WI38 (cell line): ENCODE measurements around the gene NT5E.

Experiments
- H3K4me3 ChIP-seq: 2 replicates; pipeline ENCODE4 v1.5.1; 2011; ENCODE audit warnings: low read depth, mild to moderate bottlenecking, control low read depth, low read length
- CTCF ChIP-seq: IDR thresholded peaks from 2 replicates; pipeline ENCODE4 v1.5.1; 2012; ENCODE audit warnings: low read depth, mild to moderate bottlenecking, control low read depth, low read length

NT5E gene

DNA sequence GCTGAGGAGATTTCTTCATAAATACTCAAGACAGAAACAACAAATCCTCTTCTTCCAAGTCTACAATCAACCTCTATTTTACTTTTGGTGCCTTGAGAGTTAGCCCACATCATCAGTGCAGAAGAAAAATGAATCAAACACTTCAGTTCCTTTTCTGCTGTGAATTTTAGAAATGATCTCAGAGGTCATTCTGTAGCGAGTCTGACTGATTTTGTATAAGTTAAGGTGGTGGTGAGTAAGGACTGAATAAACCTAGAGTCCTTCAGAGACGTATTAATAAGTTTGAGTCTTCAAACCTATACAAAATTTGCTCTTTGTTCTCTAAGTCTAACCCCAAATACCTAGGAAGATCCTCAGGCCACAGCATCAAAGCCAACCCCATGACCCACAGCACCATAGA, 33.1 kb upstream of the NT5E start:
- no peak for TF ChIP-seq CTCF
- no peak overlapping the region for H3K4me3 ChIP-seq

DNA sequence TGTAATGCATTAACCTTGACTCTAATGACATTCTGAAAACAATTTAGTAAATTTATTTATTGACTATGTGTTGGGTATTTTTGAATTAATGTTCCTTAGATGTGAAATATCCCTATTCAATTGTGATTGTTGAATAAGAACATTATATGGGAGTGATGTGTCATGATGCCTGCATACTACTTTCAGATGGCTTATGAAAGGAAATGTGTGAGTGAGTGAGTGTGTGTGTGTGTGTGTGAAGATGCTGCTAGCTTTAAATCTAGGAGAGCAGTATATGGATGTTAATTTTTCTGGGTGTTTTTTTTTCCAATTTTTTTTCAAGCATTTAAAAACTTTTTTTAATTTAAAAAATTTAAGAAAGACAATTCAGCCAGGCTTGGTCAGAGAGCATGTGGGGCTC, 32.5 kb upstream of the NT5E start:
- TF ChIP-seq CTCF, result no peak
- H3K4me3 ChIP-seq, result no peak overlapping the region

DNA sequence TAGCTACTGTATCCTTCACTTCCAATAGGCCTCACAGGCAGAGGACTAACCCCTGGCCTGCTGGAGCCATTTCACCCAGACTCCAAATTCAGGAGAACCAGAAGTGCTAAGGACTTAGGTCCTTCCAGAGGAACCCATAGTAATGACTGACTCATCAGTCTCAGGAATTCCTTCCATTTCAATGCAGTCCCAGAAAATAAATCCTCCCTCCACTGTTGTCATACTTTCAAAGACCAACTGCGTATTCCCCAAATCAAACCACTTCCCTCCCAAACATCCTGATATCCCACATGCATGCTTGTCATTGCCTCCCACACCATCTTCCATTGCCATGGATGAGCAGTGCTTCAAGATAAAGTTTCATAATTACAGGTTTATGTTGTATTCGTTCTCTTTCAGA, 31.8 kb upstream of the NT5E start:
- no peak overlapping the region for H3K4me3 ChIP-seq
- TF ChIP-seq CTCF, result no peak

DNA sequence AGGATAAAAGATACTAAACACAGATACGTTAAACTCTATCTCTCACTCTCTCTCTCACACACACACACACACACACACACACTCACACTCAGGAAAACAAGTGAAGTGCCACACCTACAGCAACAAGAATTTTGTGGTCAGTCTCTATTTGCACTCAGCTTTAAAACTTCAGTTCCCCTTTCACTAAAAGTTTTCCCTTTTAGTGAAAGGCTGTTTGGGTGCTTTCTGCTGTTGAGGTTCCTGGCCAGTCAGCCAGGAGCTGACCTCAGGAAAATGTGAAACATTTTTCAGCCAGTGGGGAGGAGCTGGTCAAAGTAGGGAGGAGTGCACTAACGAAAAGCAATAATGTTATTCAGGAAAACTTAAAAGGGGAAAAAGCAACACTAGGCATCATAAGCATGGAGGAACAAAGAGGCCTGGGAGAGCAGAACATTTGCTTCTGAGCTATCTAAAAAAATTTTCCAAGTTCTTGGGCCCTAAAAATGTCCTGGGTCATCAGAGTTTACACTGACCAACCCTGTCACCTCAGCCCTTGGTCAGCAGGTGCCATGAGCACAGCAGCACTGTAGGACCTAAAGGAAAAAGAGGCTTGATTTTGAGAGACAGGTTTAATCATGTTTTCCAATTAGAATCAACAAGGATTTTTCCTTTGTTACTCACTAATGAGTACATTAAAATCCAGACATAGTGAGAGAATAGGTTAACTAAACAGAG, 30.7 kb upstream of the NT5E start:
- no peak for TF ChIP-seq CTCF
- H3K4me3 ChIP-seq, result no peak overlapping the region

- TF ChIP-seq CTCF, result no peak
Observed at GRCh38 chr6:85420551-85420950, 29.3 kb upstream of the NT5E start.

GRCh38 chr6:85421181-85421580, 28.7 kb upstream of the NT5E start:
- TF ChIP-seq CTCF, result no peak
- H3K4me3 ChIP-seq, result no peak overlapping the region

More at GRCh38 chr6:85420551-85420950, 29.3 kb upstream of the NT5E start:
- H3K4me3 ChIP-seq, result no peak overlapping the region

GRCh38 chr6:85421972-85422371, 27.9 kb upstream of the NT5E start:
- no peak for TF ChIP-seq CTCF
- H3K4me3 ChIP-seq, result no peak overlapping the region
